ENCODE results near the gene OCA2.

The OCA2 gene

GRCh38 chr15:27815035-27815434 lies 284.1 kb downstream of the OCA2 start:
- DNase-seq (ENCODE audit: low read depth): no peak

DNA sequence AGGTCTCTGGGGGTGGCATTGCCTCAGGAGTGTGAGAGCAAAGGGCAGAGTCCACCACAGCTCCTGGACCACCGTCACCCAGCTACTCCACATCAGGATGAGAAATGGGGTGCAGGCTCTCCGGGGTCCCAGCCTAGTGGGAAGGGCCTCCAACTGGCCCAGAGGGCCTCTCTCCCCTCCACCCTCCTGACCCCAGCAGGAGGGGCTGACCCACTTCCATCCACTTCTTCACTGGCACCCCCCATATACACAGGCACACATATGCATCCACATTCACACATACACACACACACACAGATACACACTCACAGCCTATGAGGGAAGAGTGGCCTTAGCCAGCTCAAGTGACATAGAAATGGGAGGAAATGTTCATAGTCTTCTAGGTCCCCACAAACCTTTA lies 286.0 kb downstream of the OCA2 start:
- DNase-seq (ENCODE audit: low read depth): no peak

DNA sequence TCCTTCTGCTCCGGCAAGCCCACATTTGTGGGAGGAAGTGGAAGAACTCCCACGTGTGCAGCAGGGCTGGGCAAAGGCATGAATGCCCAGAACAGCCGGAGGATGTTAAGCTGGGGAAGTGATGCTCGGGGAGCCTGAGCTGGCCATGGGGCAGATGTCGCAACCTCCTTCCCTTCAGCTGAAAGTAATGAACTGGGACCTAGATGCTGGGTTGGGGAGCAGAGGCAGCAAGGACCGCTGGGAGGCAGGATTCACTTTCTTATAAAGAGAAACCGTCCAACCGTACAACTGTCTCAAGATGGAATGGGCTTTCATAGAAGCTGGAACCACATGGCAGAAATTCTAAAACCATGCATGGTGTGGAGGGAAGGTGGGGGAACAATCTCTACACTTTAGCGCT lies 290.9 kb downstream of the OCA2 start:
- DNase-seq (ENCODE audit: low read depth): no peak

DNA sequence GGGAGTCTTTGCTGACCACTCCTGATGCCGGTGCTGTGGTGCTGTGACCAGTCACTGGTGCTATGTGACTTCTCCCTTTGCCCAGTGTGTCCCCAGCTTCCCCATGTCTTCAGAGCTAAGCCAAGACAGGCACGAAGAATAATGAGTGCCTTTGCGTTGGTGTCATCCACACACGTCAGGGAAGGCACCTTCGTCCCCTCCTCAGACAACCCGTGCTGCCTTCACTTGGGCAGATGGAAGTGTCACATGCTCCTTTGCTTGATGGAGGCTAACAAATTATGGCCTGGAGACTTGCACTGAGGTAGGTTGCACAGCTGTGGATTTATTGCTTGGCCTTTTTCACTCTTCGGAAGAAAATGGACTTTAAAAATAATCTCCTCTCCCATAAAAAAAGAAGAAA lies 291.8 kb downstream of the OCA2 start:
- DNase-seq (ENCODE audit: low read depth): no peak

GRCh38 chr15:27806396-27806795 lies 292.7 kb downstream of the OCA2 start:
- no peak for DNase-seq (ENCODE audit: low read depth)

GRCh38 chr15:27805261-27806220 lies 293.6 kb downstream of the OCA2 start:
- no peak for DNase-seq (ENCODE audit: low read depth)

DNA sequence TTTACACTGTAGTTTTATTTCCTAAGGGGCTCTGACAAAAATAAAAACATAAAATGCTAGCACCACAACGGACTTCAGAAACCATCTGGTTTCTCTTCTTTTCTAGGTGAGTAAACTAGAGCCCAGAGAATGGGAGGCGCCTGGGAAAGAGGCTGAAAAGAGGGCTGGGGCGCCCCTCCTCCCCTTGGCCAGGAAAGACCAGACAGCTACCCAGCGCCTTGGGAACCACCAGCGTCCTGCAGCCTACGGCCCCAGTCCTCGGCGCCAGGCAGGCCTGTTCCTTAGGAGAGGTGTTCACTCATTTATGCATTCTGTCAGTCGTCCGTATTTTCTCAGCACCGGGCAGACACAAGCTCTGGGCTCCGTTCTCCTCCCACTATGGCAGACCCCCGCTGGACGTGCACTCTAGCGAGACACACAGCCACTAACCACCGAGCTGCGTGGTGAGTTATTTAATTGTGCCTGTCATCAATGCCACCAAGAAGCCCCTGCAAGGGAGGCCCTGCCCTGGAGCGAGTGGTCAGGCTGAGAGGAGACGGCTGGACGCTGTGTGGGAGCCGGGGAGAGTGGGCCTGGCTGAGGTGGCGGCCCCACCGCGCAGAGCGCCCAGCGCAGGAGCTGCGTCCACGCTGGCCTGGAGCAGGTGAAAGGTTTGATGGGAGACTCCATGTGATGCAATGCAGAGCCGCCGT lies 294.4 kb downstream of the OCA2 start:
- DNase-seq (ENCODE audit: low read depth): no peak

DNA sequence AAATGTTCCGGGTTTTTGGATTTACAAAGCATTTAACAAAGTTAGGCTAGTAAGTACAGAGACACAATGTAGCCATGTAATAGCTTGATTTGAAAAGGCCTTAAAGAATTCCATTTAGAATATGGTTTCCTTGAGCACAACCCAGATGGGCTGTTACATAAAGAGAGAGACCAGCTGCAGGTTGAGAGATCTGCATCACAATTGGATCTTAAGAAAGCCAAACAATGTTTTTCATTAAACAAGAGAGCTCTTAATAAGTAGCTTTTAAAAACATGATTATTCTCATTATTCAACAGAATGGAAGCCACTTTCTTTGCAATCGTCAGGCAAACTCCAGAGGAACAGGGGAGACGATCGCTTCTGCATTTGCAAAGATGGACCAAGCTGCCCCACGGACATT lies 300.3 kb downstream of the OCA2 start:
- DNase-seq (ENCODE audit: low read depth): no peak

DNA sequence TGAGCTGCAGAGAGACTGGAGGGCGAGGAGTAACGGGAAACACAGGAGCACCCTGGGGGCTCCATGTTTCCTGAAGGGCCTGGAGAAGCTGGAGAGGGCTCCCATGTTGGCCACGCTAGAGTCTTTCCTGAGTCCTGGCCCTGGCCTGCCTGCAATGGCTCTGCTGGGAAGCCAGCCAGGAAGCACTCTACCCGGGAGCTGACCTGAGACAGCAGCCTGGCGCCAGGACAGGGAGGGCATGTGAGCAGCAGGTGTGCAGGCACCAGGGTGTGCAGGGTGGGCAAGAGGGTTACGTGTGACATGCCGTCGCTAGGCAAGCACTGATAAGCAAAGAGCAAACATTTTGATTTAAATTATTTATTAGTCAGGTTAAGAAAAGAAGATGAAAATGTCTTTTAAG lies 301.4 kb downstream of the OCA2 start:
- DNase-seq (ENCODE audit: low read depth): no peak

- no peak for DNase-seq (ENCODE audit: low read depth)
Observed at GRCh38 chr15:27796405-27797320, 302.5 kb downstream of the OCA2 start.

- DNase-seq (ENCODE audit: low read depth): no peak
Observed at GRCh38 chr15:27792756-27793264, 306.3 kb downstream of the OCA2 start.

DNA sequence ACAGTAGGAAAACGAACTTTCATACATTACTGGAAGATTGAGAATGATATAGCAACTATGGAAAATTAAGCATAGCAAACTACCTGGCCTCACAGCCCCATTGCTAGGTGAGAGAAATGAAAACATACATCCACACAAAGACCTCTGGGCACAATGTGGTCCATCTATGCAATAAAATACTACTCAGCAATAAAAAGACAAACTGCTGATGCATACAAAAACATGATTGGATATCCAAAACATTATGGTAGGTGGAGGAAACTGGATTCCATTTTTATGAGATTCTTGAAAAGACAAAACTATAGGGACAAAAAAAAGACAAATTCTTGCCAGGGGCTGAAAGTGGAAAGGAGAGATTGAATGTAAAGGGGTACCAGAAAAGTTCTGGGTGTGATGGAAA lies 308.8 kb downstream of the OCA2 start:
- DNase-seq (ENCODE audit: low read depth): no peak

GRCh38 chr15:27787931-27788330 lies 311.2 kb downstream of the OCA2 start:
- DNase-seq (ENCODE audit: low read depth): no peak

DNA sequence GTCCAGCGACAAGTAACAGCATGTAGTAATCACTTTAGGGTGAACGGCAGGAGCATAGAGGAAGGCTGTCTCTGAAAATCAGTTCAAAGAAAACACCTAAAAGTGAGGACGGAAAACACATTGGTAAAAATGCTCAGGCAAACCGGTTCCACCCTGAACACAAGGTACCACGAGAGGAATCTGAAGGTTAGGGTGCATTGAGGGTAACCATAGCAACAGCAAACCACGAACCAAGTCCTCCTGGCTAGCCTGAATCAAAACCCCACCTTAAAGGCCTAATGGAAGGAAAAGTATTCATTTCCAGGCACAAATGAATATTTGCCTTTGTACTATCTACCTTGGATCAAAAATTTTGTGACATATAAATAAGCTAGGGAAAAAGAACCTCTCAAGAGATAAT lies 315.0 kb downstream of the OCA2 start:
- DNase-seq (ENCODE audit: low read depth): no peak

- DNase-seq (ENCODE audit: low read depth): no peak
Observed at GRCh38 chr15:27783678-27784077, 315.4 kb downstream of the OCA2 start.

GRCh38 chr15:27782125-27782524 lies 317.0 kb downstream of the OCA2 start:
- no peak for DNase-seq (ENCODE audit: low read depth)

DNA sequence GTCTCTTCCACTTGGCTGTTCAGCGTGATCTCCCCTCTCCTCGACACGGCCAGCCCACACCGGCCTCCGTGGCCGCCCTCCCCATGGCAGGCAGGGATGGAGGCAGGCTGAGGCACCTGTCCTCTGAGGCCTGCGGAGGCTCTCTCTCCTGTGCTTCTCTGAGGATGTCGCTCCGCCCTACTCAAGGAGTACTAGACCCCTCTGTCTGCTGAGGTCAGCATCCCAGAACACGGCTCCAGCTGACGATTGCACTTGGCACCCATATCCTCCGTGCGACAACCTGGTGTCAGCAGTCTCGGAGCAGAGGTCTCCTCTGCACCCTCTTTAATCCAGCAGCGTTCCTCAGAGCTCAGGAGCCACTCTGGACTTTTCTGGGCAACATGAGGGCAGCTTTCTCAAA lies 322.6 kb downstream of the OCA2 start:
- DNase-seq (ENCODE audit: low read depth): no peak

DNA sequence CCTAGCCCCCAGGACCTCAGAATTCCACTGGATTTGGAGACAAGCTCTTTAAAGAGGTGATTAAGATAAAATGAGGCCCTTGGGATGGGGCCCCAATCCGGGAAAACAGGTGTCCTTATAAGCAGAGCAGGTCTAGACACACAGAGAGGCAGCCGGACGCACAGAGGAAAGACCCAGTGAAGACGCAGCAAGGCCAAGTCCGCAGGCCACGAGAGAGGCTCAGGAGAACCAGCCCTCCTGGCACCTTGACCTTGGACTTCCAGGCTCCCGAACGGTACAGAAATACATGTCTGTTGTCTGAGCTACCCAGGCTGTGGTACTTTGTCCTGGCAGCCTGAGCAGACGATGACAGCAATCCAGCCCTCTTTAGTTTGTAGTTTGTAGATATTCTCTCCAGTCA lies 324.5 kb downstream of the OCA2 start:
- DNase-seq (ENCODE audit: low read depth): no peak

- no peak for DNase-seq (ENCODE audit: low read depth)
Observed at GRCh38 chr15:27774191-27774590, 324.9 kb downstream of the OCA2 start.

GRCh38 chr15:27771892-27772291 lies 327.2 kb downstream of the OCA2 start:
- no peak for DNase-seq (ENCODE audit: low read depth)

GRCh38 chr15:27770769-27771554 lies 328.2 kb downstream of the OCA2 start:
- DNase-seq (ENCODE audit: low read depth): no peak
